ENCODE results near the gene COMMD8.
"Not testable (repeated sequence)": the region's sequence is repeated elsewhere in the genome, so short reads cannot be mapped to it uniquely, and the experiment has no call there.

DNA sequence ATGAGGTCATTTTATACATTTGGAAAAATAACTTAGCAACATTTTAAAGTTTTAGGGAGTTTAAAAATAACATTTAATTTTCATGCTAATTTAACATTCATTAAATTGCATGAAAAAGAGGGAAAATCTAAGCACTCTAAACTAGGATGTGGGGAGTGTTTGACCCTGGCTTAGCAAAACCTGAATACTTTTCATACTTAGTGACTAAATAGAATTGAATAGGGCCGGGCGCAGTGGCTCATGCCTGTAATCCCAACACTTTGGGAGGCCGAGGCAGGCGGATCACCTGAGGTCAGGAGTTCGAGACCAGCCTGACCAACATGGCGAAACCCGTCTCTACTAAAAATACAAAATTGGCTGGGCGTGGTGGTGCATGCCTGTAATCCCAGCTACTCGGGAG lies 23.2 kb upstream of the COMMD8 start:
- not testable (repeated sequence) for TF ChIP-seq EZH2 (optimal IDR thresholded peaks at IDR 0.05; ENCODE audit: low read depth, low read length); EZH2phosphoT487 (IDR thresholded peaks at IDR 0.05; ENCODE audit: low read length)
- TF ChIP-seq, protein P1, sequence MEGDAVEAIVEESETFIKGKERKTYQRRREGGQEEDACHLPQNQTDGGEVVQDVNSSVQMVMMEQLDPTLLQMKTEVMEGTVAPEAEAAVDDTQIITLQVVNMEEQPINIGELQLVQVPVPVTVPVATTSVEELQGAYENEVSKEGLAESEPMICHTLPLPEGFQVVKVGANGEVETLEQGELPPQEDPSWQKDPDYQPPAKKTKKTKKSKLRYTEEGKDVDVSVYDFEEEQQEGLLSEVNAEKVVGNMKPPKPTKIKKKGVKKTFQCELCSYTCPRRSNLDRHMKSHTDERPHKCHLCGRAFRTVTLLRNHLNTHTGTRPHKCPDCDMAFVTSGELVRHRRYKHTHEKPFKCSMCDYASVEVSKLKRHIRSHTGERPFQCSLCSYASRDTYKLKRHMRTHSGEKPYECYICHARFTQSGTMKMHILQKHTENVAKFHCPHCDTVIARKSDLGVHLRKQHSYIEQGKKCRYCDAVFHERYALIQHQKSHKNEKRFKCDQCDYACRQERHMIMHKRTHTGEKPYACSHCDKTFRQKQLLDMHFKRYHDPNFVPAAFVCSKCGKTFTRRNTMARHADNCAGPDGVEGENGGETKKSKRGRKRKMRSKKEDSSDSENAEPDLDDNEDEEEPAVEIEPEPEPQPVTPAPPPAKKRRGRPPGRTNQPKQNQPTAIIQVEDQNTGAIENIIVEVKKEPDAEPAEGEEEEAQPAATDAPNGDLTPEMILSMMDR (IDR thresholded peaks at IDR 0.05; ENCODE audit: low read length) = not testable (repeated sequence)

All from MM.1S (cell line).